Keratinocyte (primary cell): Measurements from ENCODE around the gene DEGS2.

Source experiments
- CTCF ChIP-seq, 3 experiments: IDR thresholded peaks in 1 of 3; conservative IDR thresholded peaks in 1 of 3; optimal IDR thresholded peaks in 1 of 3; 2 replicates in 2 of 3; 3 replicates in 1 of 3; pipeline versions ENCODE3 to v1.5.1; 2011; ENCODE audit warnings: low read length in 3 of 3, mild to moderate bottlenecking in 3 of 3, moderate library complexity in 2 of 3, control low read depth in 1 of 3, inconsistent platforms in 1 of 3; ENCODE audit not compliant: insufficient read depth in 2 of 3; ENCODE audit errors: extremely low read depth in 1 of 3
- EZH2 ChIP-seq: IDR thresholded peaks from one replicate; pipeline ENCODE4 v1.6.1; 2012; ENCODE audit warnings: inconsistent platforms, mild to moderate bottlenecking, low read length, moderate library complexity

- TF ChIP-seq CTCF (optimal IDR thresholded peaks at IDR 0.05 in 1 of 3, IDR thresholded peaks at IDR 0.05 in 1 of 3, conservative IDR thresholded peaks at IDR 0.05 in 1 of 3; ENCODE audit: extremely low read depth in 1 of 3, insufficient read depth in 2 of 3, low read length in 3 of 3) (no peak), EZH2 (no peak)
Observed at GRCh38 chr14:100102156-100102785, 57.2 kb downstream of the DEGS2 start.
